ENCODE data around the gene TPH2.

TPH2 gene

GRCh38 chr12:71967211-71967610 is 28.6 kb downstream of the TPH2 start:
- DNase-seq, result no peak

GRCh38 chr12:71969330-71969729 is 30.7 kb downstream of the TPH2 start:
- DNase-seq, result no peak

- DNase-seq, result no peak
Observed at GRCh38 chr12:71970031-71970430, 31.4 kb downstream of the TPH2 start.

GRCh38 chr12:71972441-71973074 is 33.9 kb downstream of the TPH2 start:
- no peak for DNase-seq

GRCh38 chr12:71973687-71974086 is 35.0 kb downstream of the TPH2 start:
- no peak for DNase-seq

DNA sequence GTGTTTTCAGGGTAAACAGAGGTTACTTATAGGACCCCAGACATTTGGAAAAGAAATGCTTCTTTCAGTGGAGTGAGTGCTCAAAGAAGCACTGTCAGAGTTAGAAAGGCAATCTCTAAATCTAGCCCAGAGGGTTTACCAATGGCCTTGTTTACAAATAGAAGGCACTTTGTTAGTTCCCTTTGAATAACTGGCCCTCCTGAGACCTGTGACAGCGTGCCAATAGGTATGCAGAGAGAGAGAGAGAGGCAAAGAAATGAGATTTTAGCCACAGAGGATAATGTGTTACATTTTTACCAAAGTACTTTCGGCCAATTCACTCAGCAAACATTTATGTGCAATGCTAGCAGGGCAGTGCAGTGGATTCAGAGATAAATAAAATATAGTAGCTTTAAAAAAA is 41.9 kb downstream of the TPH2 start:
- DNase-seq, result no peak

DNA sequence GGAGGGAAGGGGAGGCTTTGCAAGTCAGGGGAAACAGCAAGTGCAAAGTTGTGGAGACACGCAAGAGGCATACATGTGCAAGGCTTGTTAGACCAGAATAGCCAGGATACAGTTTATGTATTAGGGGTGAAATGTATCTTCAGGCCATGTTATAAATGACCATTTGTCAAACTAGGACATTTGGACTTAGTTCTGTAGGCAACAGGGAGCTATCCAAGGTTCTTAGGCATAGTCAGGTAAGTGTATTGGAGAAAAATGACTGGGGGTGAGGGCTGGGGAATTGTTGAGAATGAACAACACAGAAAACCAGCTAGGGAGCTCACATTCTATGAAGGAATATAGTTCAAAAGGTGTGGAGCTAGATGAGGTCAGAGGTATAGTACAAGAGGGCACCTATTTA is 42.5 kb downstream of the TPH2 start:
- no peak for DNase-seq

- DNase-seq, result no peak
Observed at GRCh38 chr12:71994715-71995114, 56.1 kb downstream of the TPH2 start.

DNA sequence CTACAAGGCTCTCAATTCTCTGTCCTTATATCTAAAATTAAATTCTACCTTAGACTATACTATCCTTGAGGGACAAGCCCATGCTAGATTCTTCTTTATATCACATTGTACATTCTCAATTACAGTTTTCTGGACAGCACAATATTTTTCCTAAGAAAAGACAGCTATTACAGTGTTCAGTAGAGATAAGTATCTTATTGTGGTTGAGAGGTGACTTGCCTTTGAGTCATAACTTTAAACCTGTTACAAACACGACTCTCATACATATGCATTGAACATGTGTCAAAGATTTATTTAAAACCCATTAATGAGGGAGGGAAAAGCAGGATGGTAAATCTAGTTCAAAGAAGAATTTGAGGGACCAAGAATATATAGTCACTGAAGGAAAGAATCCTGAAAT is 61.1 kb downstream of the TPH2 start:
- no peak for DNase-seq

DNA sequence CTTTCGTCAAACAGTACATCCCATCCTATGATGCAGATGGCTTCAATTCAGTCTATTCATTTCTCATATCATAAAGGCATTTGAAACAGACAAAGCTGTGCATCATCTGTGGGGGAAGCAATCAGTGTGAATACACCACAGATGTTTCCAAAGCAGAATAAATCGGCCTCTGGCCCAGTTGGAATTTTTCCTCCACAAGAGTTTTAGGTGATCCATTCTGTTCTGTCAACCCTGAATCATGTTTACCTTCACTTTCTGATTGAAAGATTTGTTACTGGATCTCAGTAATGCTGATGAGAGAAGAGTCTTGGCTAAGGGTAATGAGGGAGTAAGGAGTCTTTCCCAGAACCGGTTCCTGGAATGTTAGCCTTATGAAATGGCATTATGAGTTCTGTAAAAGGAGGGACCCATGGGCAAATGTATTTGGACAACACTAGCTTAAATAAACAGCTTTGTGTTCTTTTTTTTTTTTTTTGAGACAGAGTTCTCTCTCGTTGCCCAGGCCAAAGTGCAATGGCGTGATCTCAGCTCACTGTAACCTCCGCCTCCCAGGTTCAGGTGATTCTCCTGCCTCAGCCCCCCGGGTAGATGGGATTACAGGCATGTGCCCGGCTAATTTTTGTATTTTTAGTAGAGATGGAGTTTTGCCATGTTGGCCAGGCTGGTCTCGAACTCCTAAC is 62.5 kb downstream of the TPH2 start:
- no peak for DNase-seq

DNA sequence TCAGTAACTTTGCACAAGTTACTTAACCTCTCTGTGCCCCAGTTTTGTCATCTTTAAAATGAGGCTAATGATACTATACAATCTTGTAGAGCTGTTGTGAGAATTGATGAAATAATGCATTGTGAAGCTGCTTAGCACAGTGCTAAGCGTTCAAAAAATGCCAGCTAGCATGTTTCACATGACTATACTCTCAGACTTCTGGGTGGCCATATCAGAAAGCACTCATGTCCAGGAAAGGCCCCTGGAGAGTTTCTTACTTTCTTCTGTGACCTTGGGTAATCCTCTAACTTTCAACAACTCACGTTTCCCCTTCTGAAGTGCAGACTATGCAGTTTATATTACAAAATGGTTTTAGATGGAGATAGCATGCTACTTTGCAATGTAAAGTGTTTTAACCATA is 68.1 kb downstream of the TPH2 start:
- no peak for DNase-seq

GRCh38 chr12:72010356-72010755 is 71.7 kb downstream of the TPH2 start:
- DNase-seq, result no peak

GRCh38 chr12:72011374-72011773 is 72.7 kb downstream of the TPH2 start:
- no peak for DNase-seq

GRCh38 chr12:72012874-72013273 is 74.2 kb downstream of the TPH2 start:
- no peak for DNase-seq

DNA sequence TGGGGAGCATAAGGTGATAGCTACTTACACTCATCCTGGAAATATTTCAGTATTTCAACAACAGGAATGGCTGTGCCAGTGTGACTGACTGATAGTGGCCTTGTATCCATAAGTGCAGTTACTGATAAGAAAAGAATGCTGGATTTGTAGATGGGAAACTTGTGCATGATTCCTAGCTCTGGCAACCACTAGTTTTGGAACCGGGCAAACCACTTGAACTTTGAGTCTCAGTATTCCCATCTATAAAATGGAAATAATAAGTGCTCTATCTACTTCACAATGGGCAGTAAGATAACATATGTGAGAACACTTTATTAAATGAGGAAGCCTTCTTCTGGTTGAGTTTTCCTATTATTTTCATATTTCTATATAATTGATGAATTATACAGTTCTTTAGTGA is 77.2 kb downstream of the TPH2 start:
- no peak for DNase-seq

GRCh38 chr12:72017054-72017651 is 78.5 kb downstream of the TPH2 start:
- DNase-seq, result peak; percentile 78

DNA sequence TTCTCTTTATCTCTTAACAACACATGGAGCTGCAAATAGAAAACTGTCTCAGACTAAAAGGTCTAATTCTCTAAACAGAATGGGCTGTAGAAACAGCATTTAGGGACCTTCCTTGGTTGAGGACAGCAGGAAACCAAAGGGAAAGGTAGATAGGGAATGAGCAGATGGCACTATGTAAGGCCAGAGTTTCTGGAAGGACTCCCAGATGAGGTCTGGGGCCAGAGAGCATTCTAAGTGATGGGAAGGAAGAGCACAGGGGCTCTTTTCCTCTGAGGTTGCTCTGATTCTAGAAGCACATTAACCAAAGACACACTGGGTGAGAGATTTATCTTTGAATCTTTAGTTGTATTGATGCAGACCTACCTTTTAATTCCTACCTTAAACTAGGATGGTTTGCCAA is 79.4 kb downstream of the TPH2 start:
- DNase-seq, result no peak

GRCh38 chr12:72024613-72025012 is 86.0 kb downstream of the TPH2 start:
- DNase-seq, result no peak

- no peak for DNase-seq
Observed at GRCh38 chr12:72025524-72025923, 86.9 kb downstream of the TPH2 start.

GRCh38 chr12:72028966-72029365 is 90.3 kb downstream of the TPH2 start:
- DNase-seq, result no peak

DNA sequence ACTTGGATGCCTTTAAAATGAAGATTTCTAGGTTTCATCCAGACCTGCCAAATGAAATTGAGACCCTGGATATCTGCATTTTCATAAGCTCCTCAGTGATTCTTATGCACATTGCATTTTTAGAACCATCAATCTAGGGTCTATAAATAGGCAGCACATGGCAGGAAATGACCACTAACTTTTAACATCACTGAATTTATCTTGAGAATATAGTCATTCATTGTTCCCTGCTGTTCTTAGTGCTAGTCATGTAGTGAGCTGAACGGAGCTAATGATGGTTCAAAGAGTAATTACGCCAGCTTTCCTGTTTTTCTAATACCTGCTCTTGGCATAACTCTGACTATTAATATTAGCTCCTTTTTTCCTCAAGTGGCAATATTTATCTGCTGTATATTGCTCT is 91.6 kb downstream of the TPH2 start:
- DNase-seq, result peak; percentile 100

DNA sequence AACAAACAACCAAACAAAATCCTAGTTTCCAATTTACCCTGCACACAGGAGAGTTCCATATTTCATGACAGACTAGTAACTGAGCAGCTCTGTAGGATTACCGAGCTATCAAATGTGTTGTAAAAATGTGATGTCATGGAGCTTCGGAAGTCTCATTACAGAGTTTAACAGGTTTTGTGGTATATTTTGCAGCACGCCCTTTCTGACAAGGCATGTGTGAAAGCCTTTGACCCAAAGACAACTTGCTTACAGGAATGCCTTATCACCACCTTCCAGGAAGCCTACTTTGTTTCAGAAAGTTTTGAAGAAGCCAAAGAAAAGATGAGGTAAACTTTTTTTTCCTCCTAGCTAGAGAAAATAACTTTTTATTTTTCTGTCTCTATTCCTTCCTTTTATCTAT is 92.4 kb downstream of the TPH2 start:
- DNase-seq, result no peak

DNA sequence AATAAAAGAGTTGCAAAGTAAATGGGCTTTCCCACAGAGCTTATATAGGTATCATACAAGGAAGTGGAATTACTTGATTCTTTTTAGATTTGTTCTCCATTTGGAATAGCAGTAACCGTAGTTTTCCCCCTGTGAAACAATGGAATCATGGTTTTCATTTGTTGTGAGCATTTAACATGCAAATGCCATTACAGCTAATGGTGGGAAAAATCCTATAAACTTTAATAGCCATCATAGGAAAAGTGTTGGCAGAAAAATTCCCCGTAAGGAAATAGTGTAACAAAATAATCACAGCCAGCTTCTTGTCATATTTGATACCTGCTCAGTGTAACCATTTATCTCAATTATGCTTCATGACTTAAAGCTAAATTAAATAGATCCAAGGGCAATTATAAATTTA is 95.3 kb downstream of the TPH2 start:
- DNase-seq, result no peak

DNA sequence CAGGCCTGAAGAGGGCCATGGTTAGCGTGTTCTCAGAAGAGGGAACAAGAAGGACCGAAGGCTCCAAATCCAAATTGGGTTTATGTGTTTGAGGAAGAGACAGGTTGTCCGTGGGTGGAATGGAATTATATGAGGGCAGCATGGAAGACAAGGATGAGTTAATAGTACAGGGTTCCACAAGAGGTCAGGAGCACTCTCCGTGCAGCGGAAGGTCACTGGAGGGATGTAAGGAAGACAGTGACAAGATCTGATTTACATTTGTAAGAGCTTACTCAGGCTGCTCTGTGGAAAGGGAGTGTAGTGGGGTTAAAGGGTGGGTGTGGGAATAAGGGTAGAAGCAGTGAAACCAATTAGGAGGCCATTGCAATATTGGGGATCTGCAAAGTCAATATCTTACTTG is 97.0 kb downstream of the TPH2 start:
- DNase-seq, result no peak

DNA sequence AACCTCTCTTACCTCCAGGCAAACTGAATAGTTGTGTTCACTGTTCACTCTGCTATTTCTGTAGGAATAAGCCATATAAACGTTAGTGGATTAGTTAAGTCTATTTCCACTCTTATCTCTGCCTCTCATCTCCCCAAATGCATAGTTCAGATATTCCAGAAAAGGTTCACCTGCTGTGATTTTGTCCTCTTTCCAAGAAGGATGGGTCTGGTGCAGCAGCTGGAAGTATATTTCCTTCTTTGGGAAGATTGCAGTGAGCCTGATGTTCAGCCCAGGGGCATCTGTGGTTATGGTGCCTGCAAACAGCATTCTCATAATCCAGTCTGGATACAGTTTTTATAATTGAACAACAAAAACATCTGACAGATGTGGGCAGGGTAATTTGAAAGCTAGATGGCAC is 97.7 kb downstream of the TPH2 start:
- DNase-seq, result no peak

Measured in NCI-H1417 treated with DMSO at 0.1 percent for 48 hours (cell line).